Hematopoietic multipotent progenitor cell treated with erythropoietin and hydrocortisone succinate and interleukin-3 and kit ligand, for 17 days (in vitro differentiated cells): ENCODE results near the gene LDLRAD4.

ENCODE experiments used
- DNase-seq: peaks from one replicate; pipeline ENCODE4 v3.0.0-alpha.2; 2015; ENCODE audit warnings: low spot score

The LDLRAD4 gene

GRCh38 chr18:13285874-13286273 is 67.3 kb downstream of the LDLRAD4 start:
- DNase-seq = no peak

DNA sequence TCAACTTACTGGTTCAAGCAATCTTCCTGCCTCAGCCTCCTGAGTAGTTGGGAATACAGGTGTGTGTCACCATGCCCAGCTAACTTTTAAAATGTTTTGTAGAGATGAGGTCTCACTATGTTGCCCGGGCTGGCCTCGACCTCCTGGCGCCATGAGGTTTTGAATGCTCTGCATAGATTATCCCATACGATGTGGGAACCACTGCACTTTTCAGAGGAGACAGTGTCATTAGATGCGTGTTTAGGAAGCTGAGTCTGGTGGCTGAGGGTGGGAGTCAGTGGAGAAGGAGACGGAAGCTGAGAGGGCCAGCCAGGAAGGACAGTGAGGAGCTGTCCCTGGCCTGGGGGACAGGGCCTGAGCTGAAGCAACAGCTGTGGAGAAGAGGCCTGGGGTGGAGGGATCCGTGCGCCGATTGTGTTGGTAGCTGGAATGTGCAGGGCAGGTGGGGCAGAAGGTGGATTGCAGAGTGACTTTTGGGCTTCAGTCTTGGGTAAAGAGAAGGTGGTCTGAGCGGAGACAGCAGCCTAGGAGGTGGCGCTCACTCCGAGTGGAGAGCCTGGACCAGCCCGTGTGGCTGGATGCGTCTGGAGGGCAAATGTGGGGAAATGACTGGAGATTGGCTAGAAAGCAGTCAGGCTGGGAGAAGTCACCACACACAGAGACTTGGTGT is 68.0 kb downstream of the LDLRAD4 start:
- DNase-seq = no peak

DNA sequence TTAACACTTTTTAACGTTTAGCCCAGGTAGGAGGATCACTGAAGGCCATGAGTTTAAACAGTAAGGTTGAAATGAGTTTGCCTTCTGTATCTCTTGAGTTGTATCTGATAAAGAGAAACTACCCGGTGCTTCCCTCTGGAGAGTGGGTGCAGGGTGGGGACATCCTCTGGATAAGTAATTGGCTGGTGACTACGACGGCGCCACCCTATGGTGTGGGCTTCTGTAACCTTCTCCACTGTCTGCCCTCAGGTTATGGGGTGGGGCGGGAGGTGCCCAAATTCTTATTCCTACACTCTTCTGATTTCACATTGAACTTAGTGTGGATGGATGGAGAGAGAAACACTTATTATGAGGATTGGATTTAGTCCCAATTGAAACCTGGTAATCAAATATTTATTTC is 68.8 kb downstream of the LDLRAD4 start:
- no peak for DNase-seq

GRCh38 chr18:13288509-13289133 is 70.1 kb downstream of the LDLRAD4 start:
- no peak for DNase-seq

DNA sequence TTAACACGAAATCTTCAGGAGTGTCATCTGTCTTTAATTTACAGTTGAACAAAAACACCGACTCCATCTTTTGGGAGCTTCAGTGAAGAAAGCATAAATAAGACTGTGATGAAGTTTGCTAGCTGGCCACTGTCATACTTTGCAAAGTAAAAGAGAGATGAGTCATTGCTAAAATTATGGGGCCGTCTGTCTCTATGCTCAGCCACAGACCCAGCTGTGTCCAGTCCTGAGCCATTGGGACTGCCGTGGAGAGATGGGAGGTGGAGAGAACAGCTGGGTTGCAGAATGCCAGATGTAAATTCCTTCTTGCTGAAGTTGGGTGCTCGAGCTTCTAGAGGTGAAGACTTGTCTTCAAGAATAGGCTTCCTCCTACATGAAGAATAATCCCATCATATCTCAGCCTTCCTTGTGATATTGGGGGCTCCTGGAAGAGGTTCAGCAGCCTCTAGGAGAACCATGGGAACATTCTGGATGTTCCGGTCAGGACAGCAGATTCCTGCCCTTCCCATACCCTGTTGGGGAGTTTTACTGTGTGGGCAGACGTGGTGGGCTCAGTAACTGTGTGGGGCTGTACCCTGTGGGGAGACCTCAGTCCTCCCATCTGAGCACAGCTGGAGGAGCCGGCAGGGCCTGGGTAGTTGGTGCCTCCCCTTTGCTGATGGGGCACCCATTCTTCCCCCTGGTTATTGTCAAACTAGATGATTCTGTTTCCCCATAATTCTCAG is 71.1 kb downstream of the LDLRAD4 start:
- DNase-seq = no peak

GRCh38 chr18:13290856-13291271 is 72.3 kb downstream of the LDLRAD4 start:
- no peak for DNase-seq

DNA sequence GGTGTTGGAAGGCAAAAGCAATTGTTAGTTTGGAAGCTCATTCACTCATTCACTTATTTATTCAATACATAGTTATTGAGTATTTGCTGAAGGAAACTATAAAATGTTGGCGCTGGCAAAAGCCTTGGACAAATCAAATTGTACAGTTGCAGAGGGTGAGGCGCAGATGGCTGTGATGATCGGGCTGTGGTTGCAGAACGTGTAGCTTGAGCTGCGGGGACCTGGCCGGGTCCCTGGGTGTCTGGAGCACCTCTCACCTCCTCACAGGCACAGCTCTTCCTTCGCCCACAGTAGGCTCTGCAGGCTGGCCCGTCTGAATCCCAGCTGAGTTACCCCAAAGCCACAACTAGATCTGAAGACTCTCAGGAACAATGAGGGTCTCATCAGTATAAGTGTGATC is 72.7 kb downstream of the LDLRAD4 start:
- DNase-seq = no peak

- no peak for DNase-seq
These were observed 73.3 kb downstream of the LDLRAD4 start for GRCh38 chr18:13291745-13292447.

- DNase-seq = no peak
These were observed 74.2 kb downstream of the LDLRAD4 start for GRCh38 chr18:13292736-13293135.

GRCh38 chr18:13294309-13294708 is 75.7 kb downstream of the LDLRAD4 start:
- no peak for DNase-seq

DNA sequence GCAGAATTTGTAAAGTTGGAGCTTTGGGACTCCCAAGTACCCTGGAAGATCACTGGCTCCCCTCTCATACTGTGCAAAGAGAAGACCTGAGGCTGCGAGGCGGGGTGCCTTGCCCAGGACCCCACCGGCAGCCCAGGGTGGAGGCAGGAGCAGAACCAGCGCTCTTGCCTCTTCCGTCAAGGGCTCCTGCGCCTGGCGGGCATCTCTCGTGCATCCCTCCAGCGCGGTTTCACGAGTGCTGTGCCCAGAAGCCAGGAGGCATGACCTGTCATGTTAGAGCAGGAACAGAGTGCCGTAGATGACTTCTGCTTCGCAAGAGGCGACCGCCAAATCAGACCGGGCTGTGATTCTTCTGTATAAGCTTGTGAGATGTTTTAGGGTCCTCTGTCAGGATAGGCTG is 77.3 kb downstream of the LDLRAD4 start:
- DNase-seq = no peak

DNA sequence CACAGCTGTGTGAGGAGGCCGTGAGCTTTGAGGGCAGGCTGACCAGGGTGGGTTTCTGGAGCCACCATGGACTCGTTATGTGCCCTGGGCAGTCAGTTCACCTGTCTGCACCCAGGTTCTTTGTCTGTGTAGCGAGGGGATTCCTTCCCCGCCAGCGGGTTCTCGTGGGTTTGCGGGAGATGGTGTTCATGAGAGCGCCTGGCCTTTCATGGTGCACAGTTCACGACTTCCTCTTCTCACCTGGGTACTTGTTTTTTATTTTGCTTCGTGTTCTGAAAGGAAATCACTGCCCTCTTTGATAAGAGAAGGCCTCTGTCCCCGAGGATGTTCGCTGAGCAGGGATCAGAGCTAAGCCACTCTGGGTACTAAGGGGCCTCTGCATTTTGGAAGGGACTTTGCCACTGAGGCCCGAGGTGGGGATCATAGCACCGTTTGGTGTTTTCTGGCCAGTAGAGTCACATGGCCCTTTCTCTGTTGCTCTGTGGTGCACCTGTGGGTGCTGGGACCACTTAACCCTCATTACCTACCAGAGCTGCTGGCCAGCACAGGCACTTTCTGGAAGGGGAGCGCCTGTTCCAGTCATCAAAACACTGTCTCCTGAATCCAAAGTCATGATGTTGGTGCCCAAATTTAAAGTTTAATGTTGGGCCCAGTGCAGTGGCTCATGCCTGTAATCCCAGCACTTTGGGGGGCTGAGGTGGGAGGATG is 78.5 kb downstream of the LDLRAD4 start:
- no peak for DNase-seq

DNA sequence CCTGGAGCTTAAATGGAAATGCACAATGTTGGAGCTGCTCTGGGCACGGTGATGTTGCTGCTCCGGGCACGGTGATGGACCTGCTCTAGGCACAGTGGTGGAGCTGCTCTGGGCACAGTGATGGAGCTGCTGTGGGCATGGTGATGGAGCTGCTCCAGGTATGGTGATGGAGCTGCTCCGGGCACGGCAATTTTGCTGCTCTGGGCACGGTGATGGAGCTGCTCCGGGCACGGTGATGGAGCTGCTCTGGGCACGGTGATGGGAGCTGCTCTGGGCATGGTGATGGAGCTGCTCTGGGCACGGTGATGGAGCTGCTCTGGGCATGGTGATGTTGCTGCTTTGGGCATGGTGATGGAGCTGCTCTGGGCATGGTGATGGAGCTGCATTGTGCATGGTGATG is 79.7 kb downstream of the LDLRAD4 start:
- DNase-seq = no peak

DNA sequence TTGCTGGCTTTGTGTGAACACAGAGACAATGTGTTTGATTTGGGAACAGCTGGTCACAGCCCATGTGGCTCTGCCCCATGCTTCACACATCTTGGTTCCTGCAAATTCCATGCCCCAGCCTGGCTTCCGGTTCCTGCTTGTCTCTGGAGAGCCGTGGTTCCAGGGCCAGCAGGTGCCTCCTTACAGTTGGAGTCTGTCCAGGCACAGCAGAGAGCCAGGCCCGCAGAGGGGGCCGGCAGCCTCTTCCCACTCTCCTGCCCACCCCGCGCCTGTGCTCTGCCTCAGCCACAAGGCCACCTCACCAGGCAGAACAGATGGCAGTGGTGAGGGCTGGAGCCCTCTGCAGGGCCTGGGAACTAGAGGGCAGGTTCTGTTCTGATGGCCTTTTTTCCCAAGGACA is 81.5 kb downstream of the LDLRAD4 start:
- DNase-seq = no peak

DNA sequence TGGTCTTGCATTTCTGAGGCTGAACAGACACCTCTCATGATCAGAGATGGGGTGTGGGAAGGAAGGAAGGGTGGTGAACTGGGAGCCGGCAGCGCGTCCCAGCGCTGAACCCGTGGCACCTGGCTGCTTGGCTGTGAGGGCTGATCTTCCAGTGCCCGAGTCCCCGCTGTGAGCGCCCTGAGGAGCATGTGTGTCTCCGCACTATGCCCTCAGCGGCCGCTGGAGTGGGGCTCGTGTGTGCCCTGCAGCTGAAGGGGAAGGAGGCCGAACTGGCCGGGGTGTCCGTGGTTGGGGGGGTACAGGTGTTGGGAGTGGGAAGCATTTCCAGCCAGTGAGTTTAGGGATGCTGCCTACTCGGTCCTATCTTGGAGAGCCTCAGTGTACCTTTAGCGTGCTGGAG is 82.2 kb downstream of the LDLRAD4 start:
- DNase-seq = no peak

DNA sequence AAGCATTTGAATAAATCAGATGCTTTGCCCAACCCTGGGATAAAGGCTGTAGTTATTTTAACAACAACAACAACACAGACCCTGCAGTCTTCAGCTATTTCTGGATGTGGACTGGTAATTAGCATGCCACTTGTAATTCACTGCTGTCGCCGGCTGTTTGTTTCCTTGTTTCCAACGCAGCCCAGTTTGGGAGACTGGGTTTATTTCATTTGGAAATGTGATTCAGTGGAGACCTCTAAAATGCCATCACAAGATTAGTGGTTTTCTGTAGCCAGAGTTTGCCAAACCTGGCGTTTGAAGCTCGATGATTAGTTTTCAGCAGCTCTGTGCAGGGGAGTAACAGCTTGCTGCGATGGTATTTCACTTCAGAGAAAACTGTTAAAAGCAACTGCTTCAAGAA is 83.5 kb downstream of the LDLRAD4 start:
- no peak for DNase-seq

GRCh38 chr18:13302457-13303225 is 84.1 kb downstream of the LDLRAD4 start:
- DNase-seq = no peak

GRCh38 chr18:13303756-13304364 is 85.3 kb downstream of the LDLRAD4 start:
- DNase-seq = no peak

- no peak for DNase-seq
These were observed 86.7 kb downstream of the LDLRAD4 start for GRCh38 chr18:13305301-13305700.

- DNase-seq = no peak
These were observed 88.0 kb downstream of the LDLRAD4 start for GRCh38 chr18:13306583-13306982.

- no peak for DNase-seq
These were observed 89.8 kb downstream of the LDLRAD4 start for GRCh38 chr18:13308369-13308768.
